GM10847 (cell line): ENCODE data around the gene TMEM156.

Experiments used
- POLR2A ChIP-seq: IDR thresholded peaks from 2 replicates; pipeline ENCODE4 v1.6.1; 2011; ENCODE audit not compliant: insufficient read length; ENCODE audit errors: extremely low read depth

TMEM156 gene

DNA sequence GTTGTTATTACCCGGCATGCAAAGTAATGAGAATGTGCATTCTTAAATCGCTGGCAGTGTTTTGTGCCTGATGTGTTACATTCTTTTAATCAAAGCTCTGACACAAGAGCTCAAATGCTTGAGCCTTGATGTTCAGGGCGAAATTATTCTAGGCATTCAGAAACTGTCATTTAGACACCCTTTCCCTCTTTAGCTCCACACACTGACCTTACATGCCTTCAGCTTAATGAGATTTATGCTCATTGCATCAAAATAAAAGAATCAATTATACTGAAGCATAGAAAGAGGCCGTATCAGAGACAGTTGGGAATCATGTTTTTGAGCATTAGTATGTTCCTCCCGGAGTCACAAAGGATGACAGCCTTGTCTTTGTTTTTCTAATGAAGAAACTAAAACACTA is 107.9 kb downstream of the TMEM156 start:
- no peak for TF ChIP-seq POLR2A

DNA sequence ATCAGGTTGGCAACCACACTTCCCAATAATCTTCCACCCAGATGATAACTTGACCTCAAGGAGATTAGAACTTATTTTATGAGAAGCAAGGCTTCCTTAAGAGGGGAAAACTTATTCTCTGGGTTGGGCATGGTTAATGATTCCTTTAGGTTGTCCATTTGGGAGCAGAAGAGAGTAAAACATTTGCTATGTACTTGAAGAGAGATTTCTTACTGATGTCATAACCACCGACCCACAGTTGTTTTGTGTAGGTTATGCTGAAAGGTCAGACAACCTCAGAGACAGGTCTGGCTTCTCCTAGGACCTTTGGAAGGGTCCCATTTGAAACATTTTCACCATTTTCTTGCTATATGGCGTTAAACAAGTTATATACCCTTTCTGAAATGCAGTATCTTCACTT is 108.5 kb downstream of the TMEM156 start:
- TF ChIP-seq POLR2A: no peak

DNA sequence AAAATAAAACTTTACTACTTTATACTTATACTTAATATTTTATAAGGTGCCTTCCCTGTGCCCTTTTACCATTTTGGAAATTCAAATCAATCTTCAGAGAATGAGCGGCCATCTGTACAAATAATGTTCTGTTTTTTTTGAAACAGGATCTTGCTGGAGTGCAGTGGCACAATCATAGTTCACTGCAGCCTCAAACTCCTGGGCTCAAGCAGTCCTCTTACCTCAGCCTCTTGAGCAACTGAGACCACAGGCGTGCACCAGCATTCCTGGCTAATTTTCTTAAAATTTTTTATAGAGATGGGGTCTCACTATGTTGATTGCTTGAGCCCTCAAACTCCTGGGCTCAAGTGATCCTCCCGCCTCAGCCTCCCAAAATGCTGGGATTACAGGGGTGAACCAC is 111.1 kb downstream of the TMEM156 start:
- TF ChIP-seq POLR2A: no peak

DNA sequence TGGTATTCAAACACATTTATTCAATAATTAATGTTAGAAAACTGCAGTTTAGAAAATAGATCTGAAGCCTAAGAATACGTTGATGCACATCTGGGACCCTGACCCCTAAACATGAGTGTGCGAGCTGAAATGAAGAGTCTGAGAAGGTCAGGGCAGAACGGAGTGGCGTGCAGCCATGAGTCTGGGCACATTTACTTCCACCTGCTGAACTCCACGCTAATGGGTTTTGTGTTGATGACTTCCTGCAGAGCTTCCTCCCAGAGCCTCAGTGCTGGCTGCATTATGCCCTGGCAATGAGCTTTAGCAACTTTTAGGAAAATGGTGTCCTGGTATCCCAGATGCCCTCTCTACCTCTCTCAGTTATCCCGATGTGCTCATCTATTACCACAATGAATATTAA is 111.5 kb downstream of the TMEM156 start:
- TF ChIP-seq POLR2A: no peak

DNA sequence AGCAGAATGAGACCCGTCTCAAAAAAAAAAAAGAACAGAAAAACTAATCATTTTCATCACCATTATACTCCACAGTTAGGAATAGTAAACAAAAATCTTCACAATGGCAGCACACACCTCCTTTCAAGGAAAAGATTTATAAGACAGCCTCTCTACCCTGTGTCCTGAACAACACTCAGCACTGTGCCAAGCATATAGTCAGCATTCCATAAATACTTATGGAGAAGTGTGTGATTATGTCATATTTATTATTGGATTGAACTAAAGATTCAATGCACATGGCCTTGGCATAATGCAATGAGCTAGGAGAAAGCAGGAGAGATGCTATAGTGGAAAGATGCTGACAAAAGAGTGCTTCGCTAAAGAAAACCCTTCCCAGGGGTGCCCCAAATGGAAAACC is 112.0 kb downstream of the TMEM156 start:
- no peak for TF ChIP-seq POLR2A

DNA sequence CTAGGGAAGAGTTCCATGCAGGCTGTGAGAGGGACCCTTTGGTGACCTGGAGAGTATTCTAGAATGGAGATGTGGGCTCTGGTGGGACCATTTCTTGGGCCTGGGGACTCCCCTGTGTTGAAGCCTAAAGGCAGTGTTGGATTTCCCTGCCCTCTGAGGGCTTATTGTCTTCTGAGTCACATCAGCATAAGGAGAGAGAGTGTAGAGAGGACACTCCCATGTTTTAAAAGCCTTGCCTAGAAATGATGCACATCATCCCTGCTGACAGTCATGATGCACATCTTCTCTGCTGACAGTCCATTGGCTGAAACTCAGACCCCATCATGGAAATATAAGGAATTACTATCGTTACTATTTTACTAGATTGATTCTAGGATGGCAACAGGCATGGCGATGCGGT is 112.7 kb downstream of the TMEM156 start:
- TF ChIP-seq POLR2A: no peak

DNA sequence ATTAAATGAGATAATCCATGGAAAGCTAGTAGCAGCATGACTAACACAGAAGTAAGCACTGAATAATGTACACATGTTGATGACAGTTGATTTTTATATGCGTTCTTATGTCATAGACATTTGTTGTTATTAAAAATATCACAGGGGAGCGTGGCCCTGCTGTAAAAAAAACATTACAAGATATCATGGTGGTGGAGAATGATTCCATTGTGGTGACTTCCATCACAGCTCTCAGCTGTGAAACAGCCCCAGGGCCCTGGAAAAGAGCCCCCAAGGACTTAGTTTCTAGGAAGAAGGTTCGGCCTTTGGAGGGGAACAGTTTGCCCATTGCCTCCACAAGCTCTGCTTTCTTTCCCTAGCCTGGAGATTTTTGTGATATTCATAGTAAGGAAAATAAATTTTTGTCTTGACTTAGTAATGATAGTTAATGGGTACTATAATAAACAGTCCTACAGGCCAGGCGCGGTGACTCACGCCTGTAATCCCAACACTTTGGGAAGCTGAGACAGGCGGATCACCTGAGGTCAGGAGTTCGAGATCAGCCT is 114.7 kb downstream of the TMEM156 start:
- no peak for TF ChIP-seq POLR2A
